ENCODE results near the gene ZNF860. TPM values are rescaled to one million over a fixed set of nuclear protein-coding genes. Genes with fewer than 3 reads are reported as not detected.
A peak's percentile ranks its signal among the peaks of the same experiment; 100 is the strongest.

ZNF860 gene
- total and polyA plus RNA-seq, 7 donors, result under 0.01 to 1.3 (median 0.55) TPM; not detected in 1

DNA sequence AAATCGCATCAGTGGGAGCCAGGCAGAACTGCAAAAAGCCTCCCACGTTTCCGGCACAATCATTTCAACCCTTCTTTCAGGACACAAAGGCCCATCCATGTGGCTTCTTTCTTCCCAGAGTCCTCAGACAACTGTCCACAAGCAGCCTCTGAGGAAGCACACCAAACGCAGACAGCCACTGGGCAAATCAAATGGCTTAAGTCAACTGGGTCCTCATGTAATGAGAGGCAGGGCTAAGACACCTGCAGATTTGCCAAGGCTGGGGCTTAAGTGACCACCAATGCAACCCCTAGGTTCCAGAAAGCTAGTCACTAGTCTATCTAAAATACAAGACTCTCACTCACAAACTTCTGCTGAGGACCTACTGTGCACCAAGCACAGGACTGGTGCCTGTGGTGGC lies 8.5 kb upstream of the ZNF860 start:
- DNase-seq, result no peak
- H3K27ac ChIP-seq, result peak overlapping the region in 1 of 4 donors; percentile 12
- no peaks in the 10 kb centered on the region for H3K27me3 ChIP-seq
- intact Hi-C loops (cut with DNase I), result no loop called here
- WGBS, 2 donors, result 80 to 83% methylated on average over 4 of the region's 4 CpGs
- no peaks in the 10 kb centered on the region for H3K36me3 ChIP-seq
- peaks cover 0 to 24% (median 10%) of the 10 kb centered on the region in 4 donors for H3K4me1 ChIP-seq
- no peaks in the 10 kb centered on the region for H3K9me3 ChIP-seq
- no peak overlapping the region for H3K4me3 ChIP-seq
- no peak for TF ChIP-seq POLR2A (IDR thresholded peaks at IDR 0.05)
- TF ChIP-seq, protein P1, sequence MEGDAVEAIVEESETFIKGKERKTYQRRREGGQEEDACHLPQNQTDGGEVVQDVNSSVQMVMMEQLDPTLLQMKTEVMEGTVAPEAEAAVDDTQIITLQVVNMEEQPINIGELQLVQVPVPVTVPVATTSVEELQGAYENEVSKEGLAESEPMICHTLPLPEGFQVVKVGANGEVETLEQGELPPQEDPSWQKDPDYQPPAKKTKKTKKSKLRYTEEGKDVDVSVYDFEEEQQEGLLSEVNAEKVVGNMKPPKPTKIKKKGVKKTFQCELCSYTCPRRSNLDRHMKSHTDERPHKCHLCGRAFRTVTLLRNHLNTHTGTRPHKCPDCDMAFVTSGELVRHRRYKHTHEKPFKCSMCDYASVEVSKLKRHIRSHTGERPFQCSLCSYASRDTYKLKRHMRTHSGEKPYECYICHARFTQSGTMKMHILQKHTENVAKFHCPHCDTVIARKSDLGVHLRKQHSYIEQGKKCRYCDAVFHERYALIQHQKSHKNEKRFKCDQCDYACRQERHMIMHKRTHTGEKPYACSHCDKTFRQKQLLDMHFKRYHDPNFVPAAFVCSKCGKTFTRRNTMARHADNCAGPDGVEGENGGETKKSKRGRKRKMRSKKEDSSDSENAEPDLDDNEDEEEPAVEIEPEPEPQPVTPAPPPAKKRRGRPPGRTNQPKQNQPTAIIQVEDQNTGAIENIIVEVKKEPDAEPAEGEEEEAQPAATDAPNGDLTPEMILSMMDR (IDR thresholded peaks at IDR 0.05), result no peak
- TF ChIP-seq EP300 (IDR thresholded peaks at IDR 0.05), result no peak
- TF ChIP-seq POLR2AphosphoS5 (IDR thresholded peaks at IDR 0.05), result no peak

DNA sequence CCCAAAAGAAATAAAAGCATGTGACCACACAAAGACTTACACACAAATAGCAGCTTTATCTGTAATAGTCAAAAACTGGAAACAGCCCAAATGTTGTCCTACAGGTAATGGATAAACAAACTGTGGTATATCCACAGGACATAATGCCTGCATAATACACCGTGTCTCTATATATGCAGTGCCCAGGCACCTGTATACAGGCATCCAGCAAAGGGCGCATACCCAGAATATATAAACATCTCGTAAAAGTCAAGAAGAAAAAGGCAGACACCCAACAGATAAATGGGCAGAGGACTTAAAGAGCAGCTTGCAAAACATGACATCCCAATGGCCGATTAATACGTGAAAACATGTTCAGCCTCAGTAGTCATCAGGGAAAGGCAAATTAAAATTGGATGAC lies 7.7 kb upstream of the ZNF860 start:
- no peak overlapping the region for H3K4me3 ChIP-seq

DNA sequence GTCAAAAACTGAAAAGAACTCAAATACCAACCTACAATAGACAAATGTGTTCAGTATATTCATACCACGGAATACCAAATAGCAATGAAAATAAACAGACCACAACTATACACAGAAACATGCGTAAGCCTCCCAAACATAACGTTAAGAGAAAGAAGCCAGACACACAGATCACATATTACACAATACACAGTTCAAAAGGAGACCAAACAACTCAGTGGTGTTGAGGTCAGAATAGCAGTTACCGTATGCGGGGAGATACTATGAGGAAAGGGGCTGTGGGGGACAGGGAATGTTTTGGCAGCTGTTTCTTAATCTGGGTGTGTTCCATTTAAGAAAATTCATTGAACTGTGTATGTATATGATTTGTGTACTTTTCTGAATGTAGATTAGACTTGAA lies 7.1 kb upstream of the ZNF860 start:
- no peaks in the 10 kb centered on the region for H3K27me3 ChIP-seq
- DNase-seq, result no peak
- no peak overlapping the region for H3K4me3 ChIP-seq
- peak in 1 of 4 donors; percentile 56 for TF ChIP-seq EP300 (IDR thresholded peaks at IDR 0.05)
- TF ChIP-seq, protein P1 (IDR thresholded peaks at IDR 0.05), result no peak
- TF ChIP-seq POLR2A (IDR thresholded peaks at IDR 0.05), result no peak
- TF ChIP-seq POLR2AphosphoS5 (IDR thresholded peaks at IDR 0.05), result peak; percentile 49 to 73 (median 59)
- H3K36me3 ChIP-seq, result no peaks in the 10 kb centered on the region
- H3K4me1 ChIP-seq, result peaks cover 0 to 15% (median 7%) of the 10 kb centered on the region in 4 donors
- H3K9me3 ChIP-seq, result no peaks in the 10 kb centered on the region
- H3K27ac ChIP-seq, result no peak overlapping the region
- intact Hi-C loops (cut with DNase I), result no loop called here
- 53 to 71% methylated on average over 5 of the region's 5 CpGs for WGBS, 2 donors

More for the DNA sequence above, 7.7 kb upstream of the ZNF860 start:
- 91 to 94% methylated on average over 5 of the region's 5 CpGs for WGBS, 2 donors
- intact Hi-C loops (cut with DNase I), result no loop called here
- Histone ChIP-seq H3K4me1 (peaks cover 0 to 17% (median 6%) of the 10 kb centered on the region in 4 donors), H3K36me3 (no peaks in the 10 kb centered on the region), H3K27me3 (no peaks in the 10 kb centered on the region), H3K27ac (no peak overlapping the region), H3K9me3 (no peaks in the 10 kb centered on the region)
- no peak for DNase-seq
- no peak for TF ChIP-seq EP300 (IDR thresholded peaks at IDR 0.05)
- TF ChIP-seq POLR2A (IDR thresholded peaks at IDR 0.05), result no peak
- TF ChIP-seq, protein P1 (IDR thresholded peaks at IDR 0.05), result no peak
- no peak for TF ChIP-seq POLR2AphosphoS5 (IDR thresholded peaks at IDR 0.05)

DNA sequence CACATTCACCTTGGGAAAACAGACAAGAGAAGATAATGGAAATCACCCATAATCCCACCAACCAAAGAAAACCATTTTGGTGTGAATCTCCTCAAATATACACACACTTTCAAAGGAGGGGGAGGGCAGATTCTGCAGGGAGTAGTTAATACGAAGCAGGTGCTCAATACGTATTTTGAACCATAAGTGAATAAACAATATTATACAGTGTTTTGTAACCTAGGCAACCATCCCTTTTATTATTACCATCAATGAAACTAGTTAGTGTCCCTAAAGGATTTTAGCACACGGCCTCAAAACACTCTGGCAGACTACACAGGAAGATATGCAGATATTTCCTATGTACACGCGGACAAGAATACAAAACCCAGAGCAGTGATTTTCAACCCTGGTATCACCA lies 6.6 kb upstream of the ZNF860 start:
- DNase-seq, result no peak
- no peak overlapping the region for H3K4me3 ChIP-seq
- no peak overlapping the region for H3K27ac ChIP-seq
- intact Hi-C loops (cut with DNase I), result loop anchor here (5.0 kb wide), 1 partner anchor 428 kb away; no protein-coding TSS in a partner anchor
- H3K36me3 ChIP-seq, result no peaks in the 10 kb centered on the region
- TF ChIP-seq POLR2A (IDR thresholded peaks at IDR 0.05) (no peak), POLR2AphosphoS5 (IDR thresholded peaks at IDR 0.05) (no peak), EP300 (IDR thresholded peaks at IDR 0.05) (no peak)
- TF ChIP-seq, protein P1 (IDR thresholded peaks at IDR 0.05), result no peak
- no peaks in the 10 kb centered on the region for H3K27me3 ChIP-seq
- no peaks in the 10 kb centered on the region for H3K9me3 ChIP-seq
- peaks cover 0 to 19% (median 10%) of the 10 kb centered on the region in 4 donors for H3K4me1 ChIP-seq
- WGBS, 2 donors, result 49 to 73% methylated on average over 5 of the region's 5 CpGs

DNA sequence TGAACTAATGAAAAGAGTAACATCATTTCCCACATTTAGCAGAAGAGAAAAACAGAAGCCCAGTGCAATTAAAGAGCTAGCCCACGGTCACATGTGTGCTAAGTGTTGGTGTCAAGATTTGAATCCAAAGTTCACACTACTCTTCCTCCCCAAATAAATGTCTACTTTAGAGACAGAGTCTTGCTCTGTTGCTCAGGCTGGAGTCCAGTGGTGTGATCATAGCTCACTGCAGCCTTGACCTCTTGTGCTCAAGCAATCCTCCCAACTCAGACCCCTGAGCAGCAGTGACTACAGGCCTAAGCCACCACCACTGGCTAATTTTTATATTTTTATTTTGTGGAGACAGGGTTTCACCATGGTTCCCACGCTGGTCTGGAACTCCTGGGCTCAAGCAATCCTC lies 5.2 kb upstream of the ZNF860 start:
- Histone ChIP-seq H3K4me1 (peaks cover 0 to 26% (median 17%) of the 10 kb centered on the region in 4 donors), H3K27me3 (no peaks in the 10 kb centered on the region), H3K9me3 (no peaks in the 10 kb centered on the region), H3K36me3 (no peaks in the 10 kb centered on the region), H3K27ac (no peak overlapping the region), H3K4me3 (no peak overlapping the region)
- intact Hi-C loops (cut with DNase I), result loop anchor here (5.0 kb wide), 1 partner anchor 429 kb away; no protein-coding TSS in a partner anchor
- 77 to 89% methylated on average over 2 of the region's 2 CpGs for WGBS, 2 donors
- DNase-seq, result no peak
- TF ChIP-seq, protein P1 (IDR thresholded peaks at IDR 0.05), result no peak
- TF ChIP-seq POLR2AphosphoS5 (IDR thresholded peaks at IDR 0.05), result no peak
- no peak for TF ChIP-seq POLR2A (IDR thresholded peaks at IDR 0.05)
- TF ChIP-seq EP300 (IDR thresholded peaks at IDR 0.05), result no peak
